ENCODE results near the gene ANTXR1.

ANTXR1 gene

DNA sequence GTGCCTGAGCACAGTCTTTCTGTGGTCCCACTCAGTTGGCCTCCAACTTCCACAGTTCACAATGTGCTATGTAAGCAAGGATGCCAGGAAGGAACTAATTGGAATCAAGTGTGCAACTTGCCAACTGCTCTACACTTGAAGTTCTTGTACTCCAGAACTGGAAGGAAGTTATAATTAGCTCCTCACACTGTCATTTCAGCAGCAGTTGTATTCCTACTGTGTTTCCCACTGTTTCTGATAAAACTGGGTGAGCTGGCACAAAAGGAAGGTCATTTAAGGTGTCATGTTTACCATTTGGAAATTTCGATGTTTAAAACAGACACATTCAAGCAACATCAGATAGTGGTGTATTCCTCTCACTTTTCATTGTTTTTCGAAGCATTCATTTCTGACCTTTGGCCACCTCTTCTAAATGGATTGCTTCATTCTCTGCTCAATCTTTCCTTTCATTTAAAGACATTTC lies 84.2 kb downstream of the ANTXR1 start:
- no peak for DNase-seq (ENCODE audit: low read depth, low spot score)

DNA sequence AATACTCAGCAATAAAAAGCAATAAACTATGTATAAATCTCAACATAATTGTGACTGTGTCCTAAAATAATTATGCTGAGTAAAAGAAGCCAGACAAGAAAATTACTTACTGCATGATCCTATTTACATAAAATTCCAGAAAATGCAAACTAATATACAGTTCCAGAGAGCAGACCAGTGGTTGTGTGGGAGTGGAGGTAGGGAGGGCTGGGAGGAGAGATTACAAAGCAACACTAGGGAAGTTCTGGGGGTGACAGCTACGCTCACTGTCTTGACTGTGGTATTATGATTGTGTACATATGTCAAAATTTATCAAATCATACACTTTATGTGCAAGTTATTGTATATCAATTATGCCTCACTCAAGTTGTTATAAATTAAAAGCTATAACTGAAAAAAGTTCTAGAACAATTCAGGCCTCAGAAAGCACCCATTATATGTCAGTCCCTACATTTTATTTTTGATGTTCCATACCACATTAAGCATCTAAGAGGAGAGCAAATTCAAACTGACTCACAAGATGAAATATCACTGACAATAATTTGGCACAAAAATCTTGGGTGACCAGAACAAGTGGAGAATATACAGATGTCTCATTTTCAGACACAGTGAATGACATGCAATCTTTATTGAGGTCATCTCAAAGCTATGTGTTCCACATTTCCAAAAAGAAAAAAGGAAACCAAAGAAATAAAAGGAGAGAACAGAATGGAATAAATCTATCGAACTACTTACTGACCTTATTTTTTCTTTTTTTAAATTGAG lies 85.1 kb downstream of the ANTXR1 start:
- no peak for DNase-seq (ENCODE audit: low read depth, low spot score)

DNA sequence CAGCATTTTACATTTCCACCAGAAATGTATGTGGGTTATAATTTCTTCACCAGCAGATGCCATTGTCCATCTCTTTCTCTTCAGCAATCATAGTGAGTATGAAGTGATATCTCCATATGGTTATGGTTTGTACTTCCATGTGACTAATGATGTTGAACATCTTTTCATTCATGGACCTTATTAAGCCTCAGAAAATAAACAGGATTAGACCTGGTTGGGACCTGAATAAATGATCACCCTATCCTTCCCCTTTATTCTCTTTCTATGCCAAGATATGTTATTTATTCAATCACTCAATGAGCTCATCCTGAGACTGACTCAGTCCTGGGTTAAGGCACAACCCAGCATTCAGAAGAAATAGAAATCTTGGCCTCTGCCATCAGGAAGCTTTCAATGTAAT lies 86.6 kb downstream of the ANTXR1 start:
- no peak for DNase-seq (ENCODE audit: low read depth, low spot score)

DNA sequence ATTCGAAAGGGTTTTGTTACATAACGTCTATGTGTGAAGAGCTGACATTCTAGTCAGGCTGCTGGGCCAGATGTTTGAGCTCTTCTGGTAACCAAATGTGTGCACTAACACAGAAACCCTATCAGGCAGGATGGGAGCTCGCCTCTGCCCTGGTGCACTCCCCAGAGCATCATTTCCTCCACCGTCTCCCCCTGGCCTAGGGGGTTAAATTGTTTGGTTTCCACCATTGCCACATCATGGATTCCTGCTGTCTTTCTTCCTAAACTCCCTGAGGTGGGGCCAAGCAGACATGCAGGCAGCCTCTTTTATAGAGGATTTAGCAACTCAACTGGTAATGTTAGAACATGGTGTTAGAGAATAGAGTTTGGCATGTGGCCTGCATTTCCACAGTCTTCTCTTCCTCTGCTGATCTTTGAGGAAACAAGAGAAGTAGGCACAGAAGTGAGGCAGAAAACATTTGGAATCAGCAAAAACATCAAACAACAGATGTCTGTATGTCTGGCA lies 87.3 kb downstream of the ANTXR1 start:
- no peak for DNase-seq (ENCODE audit: low read depth, low spot score)

DNA sequence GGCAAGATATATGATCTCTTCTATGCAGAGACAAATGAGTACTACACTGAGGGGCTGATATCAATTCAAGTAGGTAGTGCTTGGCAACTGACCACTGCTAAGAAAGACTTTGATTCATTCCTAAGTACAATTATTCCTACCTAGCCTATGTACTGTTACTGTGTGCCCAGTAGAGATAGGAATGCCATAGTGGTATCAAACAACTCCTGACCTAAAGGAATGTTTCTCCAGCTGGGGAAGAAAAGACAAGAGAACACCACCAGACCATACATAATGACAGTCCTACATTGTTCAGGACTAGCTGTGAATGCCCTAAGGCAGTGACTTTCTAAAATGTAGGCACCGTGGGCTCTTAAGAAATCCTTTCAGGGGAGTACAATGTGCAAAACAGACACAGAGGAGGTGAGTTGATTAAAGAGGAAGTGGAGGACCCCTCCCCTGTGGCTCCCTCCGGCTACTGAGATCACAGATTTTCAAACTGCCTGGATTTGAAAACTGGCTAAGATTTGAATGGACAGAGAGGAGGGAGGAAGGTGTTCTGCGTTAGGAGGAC lies 89.1 kb downstream of the ANTXR1 start:
- no peak for DNase-seq (ENCODE audit: low read depth, low spot score)

DNA sequence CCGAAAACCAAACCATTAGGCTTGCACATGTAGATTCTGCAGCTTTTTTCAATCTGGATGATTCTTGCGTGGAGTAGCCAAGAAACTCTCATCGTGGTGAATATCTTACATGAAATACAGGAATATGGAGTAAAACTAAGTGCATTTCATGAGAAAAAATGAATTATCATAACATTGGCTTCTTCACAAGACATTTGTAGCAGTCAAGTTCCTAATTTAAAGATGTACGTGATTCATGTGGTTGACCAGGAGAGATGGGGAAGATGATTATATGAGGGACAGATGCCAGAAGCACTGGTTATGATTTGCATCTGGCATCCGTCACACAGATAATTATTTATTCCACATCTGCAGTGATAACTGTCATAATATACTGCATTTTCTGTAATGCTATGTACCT lies 90.4 kb downstream of the ANTXR1 start:
- no peak for DNase-seq (ENCODE audit: low read depth, low spot score)

DNA sequence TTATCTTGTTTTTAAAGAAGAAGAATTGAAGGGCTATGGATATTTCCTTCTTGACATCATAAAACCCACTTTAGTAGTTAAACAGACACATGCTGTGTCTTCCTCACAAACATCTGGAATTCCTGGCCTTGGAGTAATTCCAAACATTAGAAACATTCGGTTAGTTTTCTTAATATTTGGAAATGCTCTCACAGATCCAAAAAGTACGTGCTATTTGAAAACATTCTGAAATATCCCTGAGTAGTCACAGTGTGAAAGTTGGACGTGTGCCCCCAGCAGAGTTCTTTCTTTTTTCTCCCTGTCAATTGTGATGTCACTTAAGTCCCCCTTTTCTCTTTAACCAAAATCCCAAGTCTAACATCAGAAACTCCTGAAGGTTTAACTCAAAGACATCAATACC lies 91.3 kb downstream of the ANTXR1 start:
- no peak for DNase-seq (ENCODE audit: low read depth, low spot score)

DNA sequence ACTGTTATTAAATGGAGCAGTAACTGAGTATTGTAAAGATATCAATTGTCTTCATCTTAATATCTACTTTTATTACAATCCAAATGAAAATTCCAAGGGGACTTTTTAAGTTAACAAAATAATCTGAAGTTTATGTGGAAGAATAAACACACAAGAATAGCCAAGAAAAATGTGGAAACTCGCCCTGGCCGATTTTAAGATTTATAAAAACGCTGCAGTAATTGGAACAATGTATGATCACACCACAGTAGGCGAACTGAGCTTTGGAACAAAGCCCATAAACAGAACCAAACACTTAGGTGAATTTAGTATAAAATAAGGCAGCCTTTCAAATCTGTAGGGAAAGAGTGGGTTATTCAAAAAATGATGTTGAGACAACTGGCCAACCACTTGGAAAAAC lies 96.3 kb downstream of the ANTXR1 start:
- no peak for DNase-seq (ENCODE audit: low read depth, low spot score)

DNA sequence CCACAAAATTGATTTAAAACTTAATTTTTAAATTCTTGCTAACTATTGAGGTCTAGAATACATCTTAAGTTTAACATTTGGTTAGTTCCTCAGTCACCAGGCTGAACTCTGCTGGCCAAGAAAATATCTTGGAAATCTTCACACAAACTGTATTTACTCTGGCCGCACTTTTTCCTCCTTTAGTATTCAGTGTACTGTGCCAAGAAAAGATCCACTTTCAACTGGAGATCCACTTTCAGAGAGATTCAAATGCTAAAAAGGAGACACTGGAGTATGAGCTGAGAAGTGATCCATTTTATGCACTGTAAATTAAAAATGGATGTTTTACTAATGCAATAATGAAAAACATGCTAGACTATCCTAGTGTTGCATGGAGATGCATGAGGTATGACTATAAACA lies 98.1 kb downstream of the ANTXR1 start:
- DNase-seq (ENCODE audit: low read depth, low spot score), result no peak

DNA sequence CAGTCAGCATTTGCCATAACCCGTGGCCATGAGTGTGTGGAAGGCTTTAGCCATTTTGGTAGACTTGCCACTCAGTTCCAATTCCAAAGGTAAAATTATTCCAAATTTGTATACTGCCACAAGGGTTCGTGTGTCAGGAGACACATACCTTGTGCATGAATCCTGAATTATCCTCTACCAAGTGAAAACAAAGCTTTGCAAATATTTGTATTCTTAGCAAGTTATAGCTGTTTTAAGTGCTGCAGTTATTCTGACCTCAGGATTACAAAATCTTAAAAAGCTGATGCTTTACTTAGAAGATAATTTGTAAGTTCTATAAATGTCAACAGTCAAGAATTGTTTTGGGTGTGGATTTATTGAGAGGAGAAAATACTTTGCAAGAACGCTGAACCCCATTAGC lies 100.6 kb downstream of the ANTXR1 start:
- no peak for DNase-seq (ENCODE audit: low read depth, low spot score)

DNA sequence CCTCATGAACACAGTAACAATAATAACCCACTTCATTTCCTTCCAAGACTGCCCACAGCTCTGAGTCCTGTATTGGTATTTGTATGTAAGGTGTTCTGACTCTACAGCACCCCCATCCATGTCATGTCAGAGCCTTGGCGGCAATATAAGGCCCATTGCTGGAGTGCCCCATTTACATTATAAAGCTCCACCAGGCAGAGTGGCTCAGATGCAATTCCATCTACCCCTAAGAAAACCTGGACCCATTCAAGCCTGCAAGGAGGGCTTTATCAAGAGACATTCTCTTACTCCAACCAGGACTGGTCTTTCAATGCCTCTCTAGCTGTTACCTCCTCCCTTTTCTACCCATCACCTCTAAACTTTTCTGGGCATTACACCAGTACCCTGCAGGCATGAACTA lies 101.6 kb downstream of the ANTXR1 start:
- no peak for DNase-seq (ENCODE audit: low read depth, low spot score)

DNA sequence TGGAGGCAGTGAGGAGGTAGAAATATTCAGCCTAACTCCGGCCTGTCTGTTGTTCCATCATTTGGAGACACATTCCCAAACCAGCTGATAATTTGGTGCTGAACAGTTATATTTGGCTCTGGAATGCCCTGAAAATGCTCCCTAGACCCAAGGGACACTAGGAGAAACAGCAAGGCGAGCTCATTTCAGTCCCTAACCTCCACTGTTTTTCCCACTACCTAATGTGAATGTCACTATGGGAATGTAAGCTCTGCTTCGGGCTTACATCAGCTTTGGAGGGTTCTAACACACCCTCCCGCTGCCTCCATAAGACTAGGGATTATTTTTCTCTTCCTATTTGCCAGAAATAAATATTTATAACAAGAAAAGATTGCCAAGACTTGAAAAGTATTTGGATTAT lies 103.5 kb downstream of the ANTXR1 start:
- no peak for DNase-seq (ENCODE audit: low read depth, low spot score)

DNA sequence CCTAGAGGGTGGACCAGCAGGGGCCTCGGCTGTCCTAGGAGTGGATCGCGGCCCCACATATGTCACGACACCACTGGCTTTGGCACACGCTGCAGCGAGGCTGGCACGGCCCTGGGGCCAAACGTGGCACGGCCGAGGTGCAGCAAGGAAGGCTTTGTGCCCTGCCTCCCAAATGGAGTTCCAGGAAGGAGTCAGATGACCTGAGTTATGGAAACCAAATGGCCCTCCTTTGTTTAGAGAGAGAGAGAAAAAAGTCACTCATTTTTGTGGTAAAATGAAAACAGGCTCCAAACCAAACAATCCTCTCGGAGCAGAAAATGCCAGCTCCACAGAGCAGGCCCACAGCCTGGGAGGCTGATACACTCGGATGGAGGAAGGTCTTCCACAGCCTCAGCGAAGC lies 105.6 kb downstream of the ANTXR1 start:
- DNase-seq (ENCODE audit: low read depth, low spot score), result no peak

DNA sequence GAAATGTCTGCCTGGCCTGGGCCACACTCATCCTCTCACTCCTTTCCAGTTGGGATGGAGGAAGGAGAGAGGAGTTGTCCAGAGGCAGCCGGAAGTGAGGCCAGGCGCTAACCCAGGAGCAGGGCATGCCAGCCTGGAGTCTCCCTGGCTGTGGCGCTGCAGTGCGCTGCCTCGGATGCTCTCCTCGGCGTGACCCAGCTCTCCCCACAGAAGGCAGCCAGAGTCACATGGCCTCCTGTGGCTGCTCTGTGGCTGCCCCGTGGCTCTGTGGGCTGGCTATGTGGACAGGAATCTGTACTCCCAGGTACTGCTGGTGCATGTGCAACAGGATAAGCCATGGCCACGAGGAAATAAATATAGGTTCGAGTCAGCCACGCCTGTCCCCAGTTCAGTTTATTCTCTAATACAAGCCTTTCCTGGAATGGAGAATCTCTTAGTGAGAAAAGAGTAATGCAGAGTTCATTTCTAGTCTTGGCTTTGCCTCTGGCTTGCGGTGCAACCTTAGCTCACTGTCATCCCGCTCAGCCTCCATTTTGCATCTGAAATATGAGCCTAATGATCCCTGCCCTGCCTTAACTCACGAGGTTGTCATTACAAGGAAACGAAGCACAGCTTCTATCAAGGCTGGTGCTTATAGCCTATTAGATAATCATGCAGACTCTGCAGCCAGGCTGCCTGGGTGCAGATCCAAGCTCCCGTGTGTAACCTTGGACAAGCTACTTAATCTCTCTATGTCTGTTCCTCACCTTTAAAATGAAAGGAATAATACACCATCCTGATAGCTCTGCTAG lies 106.3 kb downstream of the ANTXR1 start:
- no peak for DNase-seq (ENCODE audit: low read depth, low spot score)

DNA sequence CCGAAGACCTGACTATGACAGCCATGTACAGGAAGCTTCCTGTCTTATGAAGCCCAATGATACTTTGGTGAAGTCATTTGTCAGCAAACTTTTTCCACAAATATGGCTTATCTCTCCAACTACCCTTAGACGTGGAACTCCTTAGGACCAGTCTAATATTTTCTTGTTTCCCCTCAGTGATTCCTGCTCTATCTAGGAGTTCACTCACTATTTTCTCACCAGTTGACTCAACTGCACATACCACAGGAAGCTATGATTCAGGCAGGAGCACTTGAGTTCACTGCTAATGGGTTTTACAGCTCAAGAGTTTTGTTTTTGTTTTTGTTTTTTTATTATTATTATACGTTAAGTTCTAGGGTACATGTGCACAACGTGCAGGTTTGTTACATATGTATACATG lies 109.3 kb downstream of the ANTXR1 start:
- DNase-seq (ENCODE audit: low read depth, low spot score), result no peak

DNA sequence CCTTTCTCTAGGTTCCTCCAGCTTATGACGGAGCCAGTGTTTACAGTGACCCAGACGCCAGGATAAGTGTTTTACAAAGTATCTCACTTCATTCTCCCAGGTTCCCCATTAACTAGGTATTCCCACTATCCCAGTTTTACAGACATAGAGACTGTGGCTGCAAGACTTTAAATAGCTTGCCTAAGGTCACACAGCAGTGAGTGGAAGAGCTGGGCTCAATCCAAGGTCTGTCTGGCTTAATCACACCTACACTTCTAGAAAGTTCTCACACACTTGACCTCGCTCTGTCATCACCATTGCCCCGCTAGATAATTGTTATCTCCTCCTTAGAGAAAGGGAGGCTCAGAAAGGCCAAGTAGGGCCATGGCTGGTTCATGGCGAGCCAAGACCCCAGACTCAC lies 110.2 kb downstream of the ANTXR1 start:
- no peak for DNase-seq (ENCODE audit: low read depth, low spot score)

DNA sequence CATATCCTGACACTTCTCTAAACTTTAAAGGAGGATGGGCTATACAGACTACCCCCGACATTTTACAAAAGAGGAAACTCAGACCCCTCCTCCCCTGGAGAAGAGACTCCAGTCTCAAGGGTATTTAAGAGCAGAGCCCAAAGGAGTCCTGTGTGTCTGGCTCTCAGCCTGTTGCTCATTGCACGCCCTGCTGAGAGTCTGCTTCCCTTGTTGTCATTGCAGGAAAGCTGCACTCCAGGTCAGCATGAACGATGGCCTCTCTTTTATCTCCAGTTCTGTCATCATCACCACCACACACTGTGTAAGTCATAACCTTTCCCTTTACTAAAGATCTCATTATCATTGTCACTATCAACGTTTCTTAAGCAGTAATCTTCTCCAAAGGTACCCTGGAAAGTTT lies 111.4 kb downstream of the ANTXR1 start:
- DNase-seq (ENCODE audit: low read depth, low spot score), result no peak

DNA sequence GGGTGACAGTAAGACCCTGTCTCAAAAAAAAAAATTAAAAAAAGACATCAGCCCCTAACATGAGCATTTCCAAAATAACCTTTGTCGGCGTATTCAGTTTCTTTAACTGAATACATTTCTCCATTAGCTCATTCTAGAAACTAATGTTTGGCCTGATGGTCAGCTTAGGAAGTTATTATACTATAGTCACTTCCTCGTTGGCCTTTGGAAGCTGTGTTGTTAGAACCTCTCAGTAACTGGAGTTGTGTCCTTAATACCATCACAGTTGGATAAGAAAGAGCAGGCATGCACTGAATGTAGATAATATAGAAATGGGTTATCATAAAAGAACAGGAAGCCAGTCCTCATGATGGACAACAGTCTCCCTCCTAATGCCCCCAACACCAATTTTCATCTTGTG lies 112.8 kb downstream of the ANTXR1 start:
- no peak for DNase-seq (ENCODE audit: low read depth, low spot score)

DNA sequence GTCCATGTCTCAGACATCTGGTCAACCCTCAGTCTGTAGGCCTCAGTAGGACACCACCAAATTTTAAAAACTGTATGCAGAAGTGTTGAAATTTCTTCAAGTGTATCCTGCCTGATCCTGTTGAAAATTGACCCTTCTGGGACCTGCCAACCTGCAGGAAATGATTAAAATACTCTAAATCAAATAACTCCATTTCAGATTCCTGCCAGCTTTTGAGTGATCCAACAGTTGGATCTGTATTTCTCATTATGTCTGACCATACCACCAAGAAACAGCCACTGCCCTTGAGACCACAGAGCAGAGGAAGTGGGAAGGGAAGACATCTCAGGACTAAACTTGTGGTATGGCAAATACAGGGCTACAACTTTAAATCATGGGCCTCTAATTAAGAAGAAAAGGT lies 113.4 kb downstream of the ANTXR1 start:
- DNase-seq (ENCODE audit: low read depth, low spot score), result no peak

DNA sequence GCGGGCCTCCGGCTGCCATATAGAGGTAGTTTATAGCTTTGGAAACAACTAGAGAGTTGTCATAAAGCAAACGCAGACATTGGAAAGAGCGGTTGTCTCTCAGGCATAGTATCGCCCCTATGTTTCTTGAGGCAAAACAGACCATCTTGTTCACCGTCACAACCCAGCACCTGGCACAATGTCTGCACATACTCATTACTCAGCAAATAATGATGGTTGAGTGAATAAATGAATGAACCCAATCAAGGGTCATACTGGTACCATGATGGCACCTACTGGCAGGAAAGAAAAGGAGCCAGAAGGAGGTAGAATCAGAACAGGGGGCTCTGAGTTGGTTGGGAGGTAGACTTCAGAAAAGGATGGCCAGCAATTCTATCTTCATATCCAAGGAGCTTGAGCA lies 118.5 kb downstream of the ANTXR1 start:
- no peak for DNase-seq (ENCODE audit: low read depth, low spot score)

DNA sequence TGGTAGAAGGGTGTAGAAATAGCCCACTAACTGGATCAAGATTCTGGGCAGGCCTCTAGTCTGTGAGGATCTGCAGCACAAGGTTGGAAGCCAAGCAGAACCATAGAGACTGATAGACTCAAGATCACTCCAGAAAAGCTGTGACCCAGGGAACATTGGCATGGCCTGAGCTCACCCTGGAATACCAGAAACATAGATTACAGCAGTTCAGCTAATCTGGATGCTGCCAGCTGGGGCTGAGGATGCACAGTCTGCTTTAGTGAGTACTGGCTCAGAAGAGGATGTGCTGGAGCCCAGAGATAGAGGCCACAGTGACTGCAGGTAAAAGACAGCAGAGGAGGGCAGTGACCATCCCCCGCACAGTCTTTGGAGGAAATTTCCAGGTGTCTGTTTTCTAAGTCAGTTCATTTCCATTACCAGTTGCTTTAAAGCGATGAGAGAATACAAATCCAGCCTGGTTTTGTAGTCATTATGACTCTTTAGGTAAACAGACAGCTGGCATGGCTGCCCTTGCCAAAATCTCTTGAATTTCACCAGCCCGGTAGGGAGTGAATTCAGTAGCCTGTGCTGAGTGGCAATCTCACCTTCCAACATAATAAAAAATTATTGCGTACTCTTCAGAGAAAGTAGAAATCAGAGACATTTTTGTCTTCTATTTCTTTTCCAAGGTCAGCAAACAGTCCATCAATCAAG lies 119.2 kb downstream of the ANTXR1 start:
- no peak for DNase-seq (ENCODE audit: low read depth, low spot score)

DNA sequence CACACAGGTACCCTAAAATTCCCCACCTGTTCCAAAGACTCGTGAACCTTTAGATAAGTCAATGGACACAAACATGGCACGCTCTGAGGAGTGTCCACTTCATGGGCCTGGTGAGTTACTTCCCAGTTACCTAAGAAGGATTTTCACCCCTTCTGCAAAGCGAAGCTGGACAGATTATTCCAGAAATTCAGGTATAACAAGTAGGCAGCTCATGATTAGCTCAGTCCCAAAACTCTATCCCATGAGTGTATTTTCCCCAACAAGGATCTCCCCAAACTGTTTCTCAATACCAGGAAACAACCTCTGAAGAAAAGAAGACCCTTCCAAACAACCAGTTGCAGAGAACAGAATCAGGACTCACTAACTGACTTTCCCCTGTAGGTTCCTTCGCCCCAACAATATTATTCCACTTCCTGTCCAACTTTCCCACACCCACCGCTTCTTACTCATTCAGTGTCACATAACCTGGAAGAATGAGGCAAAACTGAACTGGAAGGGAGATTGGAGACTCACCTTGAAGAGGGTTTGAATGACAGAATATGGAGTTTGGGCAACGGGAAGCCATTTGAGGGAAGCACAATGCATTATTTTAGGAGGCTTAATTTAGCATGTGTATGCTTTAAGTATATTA lies 120.1 kb downstream of the ANTXR1 start:
- no peak for DNase-seq (ENCODE audit: low read depth, low spot score)
